ENCODE data around the gene RAB11FIP4. TPM values are rescaled to one million over a fixed set of nuclear protein-coding genes. Genes with fewer than 3 reads are reported as not detected.
A peak's percentile ranks its signal among the peaks of the same experiment; 100 is the strongest.
"Not testable (repeated sequence)": the region's sequence is repeated elsewhere in the genome, so short reads cannot be mapped to it uniquely, and the experiment has no call there.

The RAB11FIP4 gene, protein sequence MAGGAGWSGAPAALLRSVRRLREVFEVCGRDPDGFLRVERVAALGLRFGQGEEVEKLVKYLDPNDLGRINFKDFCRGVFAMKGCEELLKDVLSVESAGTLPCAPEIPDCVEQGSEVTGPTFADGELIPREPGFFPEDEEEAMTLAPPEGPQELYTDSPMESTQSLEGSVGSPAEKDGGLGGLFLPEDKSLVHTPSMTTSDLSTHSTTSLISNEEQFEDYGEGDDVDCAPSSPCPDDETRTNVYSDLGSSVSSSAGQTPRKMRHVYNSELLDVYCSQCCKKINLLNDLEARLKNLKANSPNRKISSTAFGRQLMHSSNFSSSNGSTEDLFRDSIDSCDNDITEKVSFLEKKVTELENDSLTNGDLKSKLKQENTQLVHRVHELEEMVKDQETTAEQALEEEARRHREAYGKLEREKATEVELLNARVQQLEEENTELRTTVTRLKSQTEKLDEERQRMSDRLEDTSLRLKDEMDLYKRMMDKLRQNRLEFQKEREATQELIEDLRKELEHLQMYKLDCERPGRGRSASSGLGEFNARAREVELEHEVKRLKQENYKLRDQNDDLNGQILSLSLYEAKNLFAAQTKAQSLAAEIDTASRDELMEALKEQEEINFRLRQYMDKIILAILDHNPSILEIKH
- 3.6 and 6.7 TPM in 2 replicates for total RNA-seq (2014; rRNA removed; shearing (Covaris generic); ENCODE audit: low replicate concordance)

DNA sequence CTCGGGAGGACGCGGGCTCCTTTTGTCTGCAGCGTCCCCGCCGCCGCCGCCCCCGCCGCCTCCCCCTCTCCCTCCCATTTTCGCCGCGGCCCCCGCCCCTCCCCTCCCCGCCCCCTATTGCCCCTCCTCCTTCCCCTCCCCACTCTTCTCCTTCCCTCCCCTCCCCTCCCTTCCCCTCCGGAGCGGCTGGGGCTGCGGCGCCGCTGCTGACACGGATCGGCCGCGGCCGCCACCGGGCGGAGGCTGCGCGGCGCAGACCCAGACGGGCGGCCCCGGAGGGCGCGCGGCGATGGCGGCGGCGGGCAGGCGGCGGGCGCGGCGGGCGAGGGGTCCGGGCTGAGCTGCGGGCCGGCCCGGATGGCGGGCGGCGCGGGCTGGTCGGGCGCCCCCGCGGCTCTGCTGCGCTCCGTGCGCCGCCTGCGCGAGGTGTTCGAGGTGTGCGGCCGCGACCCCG lies at the start of gene RAB11FIP4:
TSS of gene RAB11FIP4 (plus strand) at position 180 of the 454 bp plus-strand sequence. CDS start at position 358, 178 bp downstream.
- no peak for DNase-seq (ENCODE audit: low read depth)
- in situ Hi-C loops (cut with HindIII; ENCODE audit: low pct_unique_long_range_greater_than_20kb, low sequenced_read_pairs): no loop called here

DNA sequence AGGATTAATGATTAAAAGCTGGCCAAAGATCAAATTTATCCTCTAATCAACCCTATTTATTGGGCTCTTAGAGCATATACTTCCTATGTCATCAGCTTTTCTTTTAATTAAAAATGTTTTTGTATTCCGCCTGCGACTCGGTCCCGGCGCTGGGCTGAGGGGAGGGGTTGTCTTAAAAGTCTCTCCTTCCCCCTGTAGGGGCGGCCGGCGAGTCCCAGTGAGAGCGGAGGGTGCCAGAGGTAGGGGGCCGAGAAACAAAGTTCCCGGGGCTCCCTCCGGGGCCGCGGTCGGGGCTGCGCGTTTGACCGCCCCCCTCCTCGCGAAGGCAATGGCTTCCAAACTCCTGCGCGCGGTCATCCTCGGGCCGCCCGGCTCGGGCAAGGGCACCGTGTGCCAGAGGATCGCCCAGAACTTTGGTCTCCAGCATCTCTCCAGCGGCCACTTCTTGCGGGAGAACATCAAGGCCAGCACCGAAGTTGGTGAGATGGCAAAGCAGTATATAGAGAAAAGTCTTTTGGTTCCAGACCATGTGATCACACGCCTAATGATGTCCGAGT lies 46.2 kb upstream of the RAB11FIP4 start:
- in situ Hi-C loops (cut with HindIII; ENCODE audit: low pct_unique_long_range_greater_than_20kb, low sequenced_read_pairs); DNase-seq (ENCODE audit: low read depth): not testable (repeated sequence)

DNA sequence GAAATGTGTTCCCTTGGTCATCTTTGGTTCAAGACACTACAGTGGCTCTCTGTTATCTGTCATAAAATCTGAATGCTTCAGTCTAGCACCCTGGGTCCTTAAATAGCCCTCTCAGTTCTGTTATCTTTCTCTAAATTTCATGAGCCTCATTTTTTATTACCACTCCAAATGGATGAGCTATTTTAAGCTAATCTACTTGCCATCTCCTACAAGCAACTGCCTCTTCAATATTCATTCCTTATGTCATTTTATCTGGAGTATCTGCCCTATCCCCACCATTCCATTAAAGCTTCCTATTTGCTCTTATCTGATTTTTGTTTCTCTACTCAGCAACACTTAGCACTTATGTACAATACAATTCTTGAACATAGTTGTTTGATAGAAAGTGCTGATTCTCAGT lies 42.0 kb upstream of the RAB11FIP4 start:
- no peak for DNase-seq (ENCODE audit: low read depth)
- in situ Hi-C loops (cut with HindIII; ENCODE audit: low pct_unique_long_range_greater_than_20kb, low sequenced_read_pairs): no loop called here

DNA sequence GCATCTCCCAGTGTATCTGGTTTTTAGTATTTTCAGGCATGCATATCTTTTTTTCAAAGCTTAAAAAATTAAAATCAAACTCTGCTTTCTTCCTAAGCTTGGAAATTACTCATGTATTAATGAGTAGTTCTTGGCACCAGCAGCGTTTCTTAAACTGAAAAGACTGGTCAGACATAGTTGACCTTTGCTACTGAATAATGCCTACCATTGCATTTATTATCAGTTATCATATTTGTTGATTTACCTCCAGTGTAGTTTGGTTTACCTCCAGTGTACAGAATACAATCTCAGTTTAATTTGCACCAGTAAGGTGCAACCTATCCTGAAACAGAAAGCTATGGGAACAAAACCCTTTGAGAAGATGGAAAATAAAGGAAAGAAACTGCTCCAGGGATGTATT lies 35.5 kb upstream of the RAB11FIP4 start:
- in situ Hi-C loops (cut with HindIII; ENCODE audit: low pct_unique_long_range_greater_than_20kb, low sequenced_read_pairs): no loop called here
- no peak for DNase-seq (ENCODE audit: low read depth)

DNA sequence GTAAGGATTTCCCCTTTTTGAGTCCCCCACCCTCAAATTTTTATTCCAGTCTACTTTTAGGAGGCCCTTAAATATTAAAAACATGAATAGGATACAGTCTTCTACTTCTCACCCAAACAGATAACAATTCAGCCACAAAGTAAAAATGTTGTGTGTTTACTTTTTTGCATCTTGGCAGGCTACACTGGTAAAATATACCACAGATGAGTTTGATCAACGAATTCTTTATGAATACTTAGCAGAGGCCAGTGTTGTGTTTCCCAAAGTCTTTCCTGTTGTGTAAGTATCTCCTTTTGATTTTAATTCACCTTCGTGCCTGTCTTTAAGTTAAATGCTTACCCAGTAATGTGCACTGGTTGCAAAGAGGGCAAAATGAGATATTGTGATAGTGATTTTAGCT lies 34.4 kb upstream of the RAB11FIP4 start:
- in situ Hi-C loops (cut with HindIII; ENCODE audit: low pct_unique_long_range_greater_than_20kb, low sequenced_read_pairs): no loop called here
- no peak for DNase-seq (ENCODE audit: low read depth)

DNA sequence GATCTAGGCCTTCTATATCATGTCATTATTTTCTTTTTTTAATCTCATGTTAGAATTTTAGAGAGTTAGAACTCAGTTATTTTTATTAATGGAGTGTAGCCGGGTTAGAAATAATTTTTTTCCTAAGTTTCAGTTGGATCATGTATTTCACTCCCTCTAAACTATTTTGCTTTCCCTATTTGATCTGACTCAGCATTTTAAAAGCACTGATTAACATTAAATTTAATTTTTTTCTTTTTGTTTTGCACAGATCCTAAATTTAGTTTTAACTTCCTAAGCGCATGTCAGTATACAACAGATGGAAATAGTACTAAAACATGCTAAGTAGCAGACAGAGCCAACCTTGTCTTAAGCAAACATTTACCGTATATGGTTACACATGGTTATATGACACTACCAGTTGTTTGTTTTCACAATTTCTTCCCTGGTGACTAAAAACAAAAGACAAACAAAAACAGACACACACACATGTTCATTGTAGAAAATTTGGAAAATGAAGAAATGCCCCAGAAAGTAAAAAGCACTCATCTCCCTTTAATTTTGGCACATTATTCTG lies 33.6 kb upstream of the RAB11FIP4 start:
- in situ Hi-C loops (cut with HindIII; ENCODE audit: low pct_unique_long_range_greater_than_20kb, low sequenced_read_pairs): no loop called here
- no peak for DNase-seq (ENCODE audit: low read depth)

DNA sequence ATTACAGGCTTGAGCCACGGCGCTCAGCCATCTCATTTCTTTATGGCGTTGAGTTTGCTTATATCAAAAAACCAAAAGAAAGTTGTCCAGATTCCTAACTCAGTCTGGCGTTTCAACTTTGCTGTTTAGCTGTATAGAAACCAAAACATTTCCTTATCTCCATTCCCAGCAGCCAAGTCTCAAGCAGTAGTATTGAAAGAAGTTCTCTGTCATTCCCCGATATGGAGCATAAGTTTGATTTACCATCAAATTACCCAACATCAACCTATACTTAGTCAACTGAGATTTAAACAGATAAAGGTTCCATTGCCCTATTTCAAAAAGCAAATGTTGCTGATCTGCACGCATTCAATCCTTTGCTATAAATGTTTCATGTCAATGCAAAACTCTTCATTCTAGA lies 27.5 kb upstream of the RAB11FIP4 start:
- in situ Hi-C loops (cut with HindIII; ENCODE audit: low pct_unique_long_range_greater_than_20kb, low sequenced_read_pairs): no loop called here
- DNase-seq (ENCODE audit: low read depth): no peak

DNA sequence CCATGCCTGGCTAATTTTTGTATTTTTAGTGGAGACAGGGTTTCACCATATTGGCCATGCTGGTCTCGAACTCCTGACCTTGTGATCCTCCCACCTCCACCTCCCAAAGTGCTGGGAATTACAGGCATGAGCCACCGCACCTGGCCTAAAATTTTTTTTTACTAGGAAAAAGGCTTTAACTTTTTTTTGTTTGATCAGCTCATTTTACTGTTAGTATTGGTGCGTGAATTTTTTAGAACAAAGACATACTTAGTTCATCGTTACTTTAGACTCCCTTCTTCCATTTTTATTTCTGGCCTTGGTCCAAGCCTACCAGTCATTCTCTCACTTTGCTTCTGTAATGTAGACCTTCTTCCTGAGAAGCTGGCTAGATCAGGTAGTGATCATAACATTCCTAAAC lies 25.4 kb upstream of the RAB11FIP4 start:
- DNase-seq (ENCODE audit: low read depth): no peak
- in situ Hi-C loops (cut with HindIII; ENCODE audit: low pct_unique_long_range_greater_than_20kb, low sequenced_read_pairs): no loop called here

DNA sequence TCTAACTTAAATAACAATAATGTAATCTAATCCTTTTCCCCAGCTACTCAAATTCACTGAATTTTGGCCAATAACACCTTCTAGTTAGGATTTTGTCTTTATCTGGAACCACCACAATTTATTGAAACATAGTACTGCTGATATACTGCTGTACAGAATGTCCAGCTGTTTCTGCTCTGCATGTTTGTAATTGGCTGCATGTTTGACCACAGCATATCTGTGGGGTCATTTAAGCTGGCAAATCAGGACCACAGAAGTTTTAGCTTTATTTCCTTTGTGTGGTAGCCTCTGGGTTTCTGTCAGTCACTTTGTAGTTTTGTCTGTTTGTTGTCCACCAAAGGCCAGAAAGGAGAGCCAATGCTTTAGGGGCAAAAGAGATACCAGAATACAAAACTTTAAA lies 22.2 kb upstream of the RAB11FIP4 start:
- no peak for DNase-seq (ENCODE audit: low read depth)
- in situ Hi-C loops (cut with HindIII; ENCODE audit: low pct_unique_long_range_greater_than_20kb, low sequenced_read_pairs): no loop called here

DNA sequence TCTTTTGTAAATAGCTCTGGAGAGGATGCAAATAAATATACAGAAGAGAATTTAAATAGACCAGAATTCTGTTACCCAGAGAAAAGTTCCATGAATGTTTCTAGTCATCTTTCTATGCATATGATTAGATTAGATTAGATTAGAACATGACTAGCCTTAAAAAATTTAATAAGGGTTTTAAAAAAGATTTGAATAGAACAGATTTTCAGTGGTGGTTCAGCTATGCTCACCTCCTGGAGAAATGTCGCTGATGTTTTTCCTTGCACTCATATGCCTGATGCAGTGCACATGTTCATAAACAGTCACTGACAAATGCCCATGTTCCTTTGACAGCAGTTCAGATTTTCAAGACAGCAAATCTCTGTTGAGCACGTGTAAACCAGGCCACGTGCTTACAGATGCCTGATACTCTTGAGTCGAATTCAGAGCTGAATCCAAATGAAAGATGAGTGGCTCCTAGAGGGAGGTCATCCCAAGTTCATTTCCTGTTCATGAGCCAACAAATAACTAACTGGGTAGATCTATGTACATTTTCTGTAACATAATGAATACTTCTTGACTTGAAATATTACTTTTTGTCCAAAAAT lies 19.9 kb upstream of the RAB11FIP4 start:
- in situ Hi-C loops (cut with HindIII; ENCODE audit: low pct_unique_long_range_greater_than_20kb, low sequenced_read_pairs): no loop called here
- no peak for DNase-seq (ENCODE audit: low read depth)

DNA sequence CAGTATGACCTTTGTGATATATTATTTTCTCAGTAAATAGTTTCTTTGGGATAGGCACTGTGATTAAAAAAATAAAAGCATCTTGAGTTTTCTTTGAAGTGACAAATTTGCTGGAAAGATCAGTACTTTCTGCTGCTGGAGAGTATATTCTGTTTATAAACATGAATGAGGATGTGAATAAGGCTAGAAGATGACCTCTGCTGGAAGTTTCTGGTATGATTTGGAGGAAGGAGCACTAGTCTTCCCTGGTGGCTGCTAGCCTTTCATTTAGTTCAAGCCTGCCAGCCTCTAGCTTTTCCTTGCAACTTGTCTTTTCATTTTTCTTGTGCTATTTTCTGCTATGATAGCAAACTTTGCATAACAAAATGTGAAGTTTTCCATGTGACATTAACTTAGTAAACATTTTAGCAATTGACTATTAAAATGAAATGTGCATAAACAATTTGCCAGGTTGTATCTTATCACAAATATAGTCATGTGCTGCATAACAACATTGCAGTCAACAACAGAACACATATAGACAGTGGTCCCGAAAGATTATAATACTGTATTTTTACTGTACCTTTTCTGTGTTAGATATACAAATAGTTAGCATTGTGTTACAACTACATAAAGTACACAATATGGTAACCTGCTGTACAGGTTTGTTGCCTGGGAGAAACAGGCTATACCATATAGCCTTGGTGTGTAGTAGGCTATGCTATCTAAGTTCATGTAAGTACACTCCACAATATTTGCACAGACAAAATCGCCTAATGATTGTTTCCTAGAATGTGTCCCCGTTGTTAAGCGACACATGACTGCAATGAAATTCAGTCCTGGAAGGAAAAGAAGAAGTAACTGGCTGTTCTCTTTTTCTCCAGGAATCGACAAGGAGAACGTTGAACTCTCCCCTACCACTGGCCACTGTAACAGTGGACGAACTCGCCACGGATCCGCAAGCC lies 18.1 kb upstream of the RAB11FIP4 start:
- in situ Hi-C loops (cut with HindIII; ENCODE audit: low pct_unique_long_range_greater_than_20kb, low sequenced_read_pairs): no loop called here
- DNase-seq (ENCODE audit: low read depth): peak; percentile 48

DNA sequence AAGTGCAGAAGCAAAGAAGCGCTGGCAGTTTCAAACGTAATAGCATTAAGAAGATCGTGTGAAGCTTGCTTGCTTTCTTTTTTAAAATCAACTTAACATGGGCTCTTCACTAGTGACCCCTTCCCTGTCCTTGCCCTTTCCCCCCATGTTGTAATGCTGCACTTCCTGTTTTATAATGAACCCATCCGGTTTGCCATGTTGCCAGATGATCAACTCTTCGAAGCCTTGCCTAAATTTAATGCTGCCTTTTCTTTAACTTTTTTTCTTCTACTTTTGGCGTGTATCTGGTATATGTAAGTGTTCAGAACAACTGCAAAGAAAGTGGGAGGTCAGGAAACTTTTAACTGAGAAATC lies 17.4 kb upstream of the RAB11FIP4 start:
- no peak for DNase-seq (ENCODE audit: low read depth)
- in situ Hi-C loops (cut with HindIII; ENCODE audit: low pct_unique_long_range_greater_than_20kb, low sequenced_read_pairs): no loop called here

DNA sequence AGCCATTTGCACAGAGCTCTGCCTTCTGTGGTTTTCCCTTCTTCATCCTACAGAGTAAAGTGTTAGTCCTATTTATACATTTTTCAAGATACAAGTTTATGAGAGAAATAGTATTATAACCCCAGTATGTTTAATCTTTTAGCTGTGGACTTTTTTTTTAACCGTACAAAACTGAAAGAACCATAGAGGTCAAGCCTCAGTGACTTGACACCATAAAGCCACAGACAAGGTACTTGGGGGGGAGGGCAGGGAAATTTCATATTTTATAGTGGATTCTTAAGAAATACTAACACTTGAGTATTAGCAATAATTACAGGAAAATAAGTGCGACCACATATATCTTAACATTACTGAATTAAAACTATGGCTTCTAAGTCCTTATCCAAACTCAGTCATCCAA lies 17.0 kb upstream of the RAB11FIP4 start:
- in situ Hi-C loops (cut with HindIII; ENCODE audit: low pct_unique_long_range_greater_than_20kb, low sequenced_read_pairs): no loop called here
- DNase-seq (ENCODE audit: low read depth): no peak

DNA sequence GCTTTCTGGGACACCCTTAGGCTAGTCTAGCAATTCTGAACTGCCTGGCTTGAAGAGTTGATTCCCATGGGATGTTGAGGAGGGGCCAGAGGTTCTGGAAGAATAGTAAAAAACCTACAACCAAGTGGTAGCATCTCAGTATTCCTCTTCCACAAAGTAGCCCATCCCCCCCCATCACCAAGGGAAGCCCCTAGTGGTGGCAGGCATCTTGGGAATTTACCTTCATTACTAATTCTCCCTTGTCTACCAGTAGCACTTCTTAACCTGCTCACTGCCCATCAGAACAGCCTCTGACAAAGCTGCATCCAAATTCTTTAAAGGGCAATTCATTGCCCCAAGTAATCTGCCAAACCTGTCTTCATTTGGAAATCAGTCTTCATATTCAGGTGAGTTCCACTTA lies 12.8 kb upstream of the RAB11FIP4 start:
- in situ Hi-C loops (cut with HindIII; ENCODE audit: low pct_unique_long_range_greater_than_20kb, low sequenced_read_pairs): no loop called here

DNA sequence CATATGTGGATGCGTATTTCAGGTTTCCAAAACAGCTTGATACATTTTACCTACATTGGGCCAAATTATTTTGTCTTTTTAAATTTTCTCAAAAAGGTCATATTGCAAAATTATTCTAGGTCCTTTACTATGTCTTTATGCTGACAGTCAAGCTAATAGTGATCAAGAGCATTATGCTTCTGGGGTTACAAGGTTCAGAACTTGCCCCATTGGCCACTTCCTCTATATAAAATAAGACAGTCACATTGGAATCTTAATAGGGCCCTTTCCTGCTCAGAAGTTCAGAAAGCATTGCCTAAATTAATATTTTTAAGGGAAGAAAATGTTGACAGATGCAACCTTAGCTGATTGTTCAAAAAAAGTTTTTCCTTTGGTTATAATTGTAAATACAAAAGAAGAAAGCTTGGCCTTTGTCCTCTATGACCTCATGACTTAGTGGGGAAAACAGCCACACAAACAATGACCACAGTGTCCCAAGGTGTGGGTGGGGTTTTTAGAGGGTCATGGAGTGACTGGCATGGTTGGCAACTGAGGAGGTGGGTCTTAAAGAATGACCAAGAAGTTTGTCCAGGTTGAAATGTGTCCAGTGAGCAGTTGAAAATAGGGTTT lies 11.8 kb upstream of the RAB11FIP4 start:
- no peak for DNase-seq (ENCODE audit: low read depth)
- in situ Hi-C loops (cut with HindIII; ENCODE audit: low pct_unique_long_range_greater_than_20kb, low sequenced_read_pairs): no loop called here

More for the DNA sequence above, 12.8 kb upstream of the RAB11FIP4 start:
- no peak for DNase-seq (ENCODE audit: low read depth)

DNA sequence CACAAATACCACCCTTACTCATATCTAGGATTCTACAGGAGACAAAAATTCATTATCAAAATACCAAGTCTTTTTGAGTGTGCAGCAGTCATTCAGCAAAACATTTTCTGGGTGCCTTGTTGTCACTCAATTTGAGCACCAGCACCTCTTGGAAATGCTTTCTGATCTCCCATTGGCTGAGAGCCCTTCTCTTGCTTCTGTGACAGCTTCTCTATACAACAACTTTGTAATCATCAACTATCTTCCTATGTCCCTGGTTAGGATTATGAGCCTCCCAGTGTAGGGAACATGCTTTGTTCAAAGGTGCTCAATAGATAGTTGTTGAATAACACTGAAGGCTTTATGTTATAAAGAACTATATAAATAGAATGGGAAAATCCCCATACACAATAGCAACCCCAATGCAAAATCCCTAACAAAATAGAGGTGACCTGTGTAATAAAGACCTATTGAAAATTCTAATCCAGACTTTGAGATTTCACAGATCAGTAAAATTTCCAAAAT lies 10.3 kb upstream of the RAB11FIP4 start:
- DNase-seq (ENCODE audit: low read depth): no peak
- in situ Hi-C loops (cut with HindIII; ENCODE audit: low pct_unique_long_range_greater_than_20kb, low sequenced_read_pairs): no loop called here

DNA sequence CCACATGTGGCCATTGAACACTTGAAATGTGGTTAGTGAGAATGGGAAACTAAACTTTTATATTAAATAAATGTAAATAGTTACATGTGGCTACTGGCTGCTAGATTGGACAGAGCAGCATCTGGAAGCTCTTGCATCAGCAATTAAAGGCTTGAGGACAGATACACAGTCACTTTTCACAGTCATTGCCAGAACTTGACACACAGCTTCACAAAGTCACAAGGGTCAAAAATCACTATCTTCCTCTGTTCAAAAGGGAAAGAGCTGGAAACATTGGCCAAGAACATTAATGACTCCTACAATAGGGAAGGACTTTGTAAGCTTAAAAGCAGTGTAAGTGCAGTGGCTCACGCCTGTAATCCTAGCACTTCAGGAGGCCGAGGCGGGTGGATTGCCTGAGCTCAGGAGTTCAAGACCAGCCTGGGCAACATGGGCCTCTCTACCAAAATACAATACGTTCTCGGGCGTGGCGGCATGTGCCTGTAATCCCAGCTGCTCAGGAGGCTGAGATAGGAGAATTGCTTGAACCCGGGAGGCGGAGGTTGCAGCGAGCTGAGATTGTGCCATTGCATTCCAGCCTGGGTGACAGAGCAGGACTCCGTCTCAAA lies 8.7 kb upstream of the RAB11FIP4 start:
- DNase-seq (ENCODE audit: low read depth); in situ Hi-C loops (cut with HindIII; ENCODE audit: low pct_unique_long_range_greater_than_20kb, low sequenced_read_pairs): not testable (repeated sequence)
